ENCODE data around the gene FOXP1.

FOXP1 gene

DNA sequence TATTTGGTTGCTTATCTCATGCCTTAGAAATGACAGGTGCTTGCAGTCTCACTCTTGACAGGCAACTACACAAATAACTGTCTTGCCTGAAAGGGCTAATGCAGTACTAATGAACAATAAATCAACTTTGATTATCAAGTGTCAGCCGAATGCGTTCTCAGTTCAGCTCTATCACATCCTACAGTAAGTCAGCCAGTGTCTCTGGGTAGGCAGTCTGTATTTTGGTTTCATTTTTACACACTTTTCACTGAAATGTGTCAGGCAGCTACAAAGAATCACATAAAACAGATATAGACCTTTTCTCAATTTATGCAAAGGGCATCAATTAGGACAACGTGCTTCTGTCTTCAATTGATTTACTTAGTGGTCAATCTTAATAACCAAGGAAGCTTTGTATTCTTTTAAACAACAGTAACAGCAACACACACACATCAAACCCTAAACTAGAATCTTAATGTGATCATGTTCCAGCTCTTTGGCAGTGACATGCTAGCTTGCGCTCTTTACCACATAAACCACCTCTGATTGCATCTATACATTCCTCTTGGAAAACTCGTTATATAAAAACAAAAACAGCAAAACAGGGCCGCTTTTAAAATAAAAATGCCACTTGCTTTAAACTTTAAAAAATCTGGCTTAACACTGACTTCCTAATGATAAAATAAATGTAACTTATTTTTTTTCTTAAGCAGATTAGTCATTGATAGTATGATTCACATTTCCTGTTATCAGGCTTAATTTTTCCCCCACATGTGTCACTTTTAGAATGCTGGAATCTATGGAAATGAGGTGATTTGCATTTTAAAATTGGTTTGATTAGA is 520.4 kb downstream of the FOXP1 start:
- DNase-seq (ENCODE audit: low read depth, low spot score): no peak

DNA sequence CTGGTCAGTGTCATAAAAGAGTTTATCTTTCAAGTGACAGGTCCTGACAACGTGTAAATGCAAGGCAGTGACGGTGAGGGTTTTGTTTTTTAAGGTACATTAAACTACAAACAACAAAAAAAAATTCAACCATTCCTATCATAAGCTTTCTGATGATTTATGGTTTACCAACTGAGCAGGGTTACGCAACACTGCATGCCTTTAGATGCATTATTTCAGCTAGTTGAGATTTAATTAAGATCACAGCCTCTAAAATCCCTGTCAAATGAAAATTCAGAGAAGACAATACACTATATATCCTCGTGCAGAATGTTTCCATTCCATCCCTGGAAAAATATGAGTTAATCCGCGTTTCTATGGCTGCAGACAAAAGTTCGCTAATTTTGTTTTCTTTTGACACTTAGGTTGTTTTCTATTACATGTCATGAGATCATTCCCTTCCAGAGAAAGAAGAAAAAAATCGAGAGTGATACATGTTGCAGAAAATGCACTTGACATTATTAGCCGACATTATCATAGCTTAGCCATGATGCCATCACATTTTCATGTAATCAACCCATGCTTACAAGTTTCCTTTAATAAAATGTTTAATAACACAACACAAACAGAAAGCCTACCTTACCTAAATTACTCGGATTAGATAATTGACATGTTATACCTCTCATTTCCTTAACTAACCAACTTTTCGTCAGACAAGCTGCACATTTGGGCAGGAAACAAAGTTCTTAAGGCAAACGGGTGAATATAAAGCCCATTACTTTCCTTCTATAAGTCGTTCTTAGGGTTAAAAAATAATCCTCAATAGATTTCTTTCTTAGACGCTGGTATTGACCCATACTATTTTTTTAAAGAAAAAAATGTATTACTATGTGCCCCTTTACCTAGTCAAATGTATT is 521.2 kb downstream of the FOXP1 start:
- DNase-seq (ENCODE audit: low read depth, low spot score): no peak

DNA sequence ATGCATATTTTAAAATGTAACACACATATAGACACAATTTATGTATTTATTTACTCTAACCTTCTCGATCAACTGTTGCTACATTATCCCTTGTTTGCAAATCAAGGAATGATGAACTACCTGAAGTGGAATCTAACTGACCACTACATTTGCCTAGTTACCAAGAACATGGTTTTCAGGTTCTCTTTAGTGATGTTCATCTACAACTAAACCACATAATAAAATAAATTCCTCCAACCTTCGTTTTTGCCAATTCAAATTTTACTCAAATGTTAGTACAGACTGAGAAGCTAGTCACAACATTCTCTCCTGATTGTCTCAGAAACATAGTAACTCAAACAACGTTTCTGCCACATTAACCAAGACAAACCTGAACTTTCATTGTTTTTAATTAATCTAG is 521.9 kb downstream of the FOXP1 start:
- no peak for DNase-seq (ENCODE audit: low read depth, low spot score)

DNA sequence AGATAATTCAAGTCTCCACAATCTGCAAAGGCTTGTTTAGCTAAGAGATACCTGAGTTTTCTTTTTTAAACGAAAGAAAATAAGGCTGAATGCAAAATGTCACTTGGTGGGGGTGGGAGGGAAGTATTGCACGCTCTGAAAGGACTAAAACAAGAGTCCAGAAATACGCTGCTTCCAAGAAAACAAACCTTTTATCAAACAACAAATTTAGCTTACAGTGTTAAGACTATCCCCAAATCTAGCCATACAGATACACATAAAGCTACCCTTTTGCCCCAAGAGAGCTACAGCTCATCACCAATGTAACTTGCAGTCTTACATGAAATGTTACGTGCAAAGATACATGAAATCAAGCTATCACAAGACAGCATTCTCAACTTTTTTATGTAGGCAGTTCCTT is 522.5 kb downstream of the FOXP1 start:
- no peak for DNase-seq (ENCODE audit: low read depth, low spot score)

- no peak for DNase-seq (ENCODE audit: low read depth, low spot score)
Observed at GRCh38 chr3:71060536-71060935, 523.0 kb downstream of the FOXP1 start.

GRCh38 chr3:71057526-71057894 is 526.0 kb downstream of the FOXP1 start:
- DNase-seq (ENCODE audit: low read depth, low spot score): no peak

DNA sequence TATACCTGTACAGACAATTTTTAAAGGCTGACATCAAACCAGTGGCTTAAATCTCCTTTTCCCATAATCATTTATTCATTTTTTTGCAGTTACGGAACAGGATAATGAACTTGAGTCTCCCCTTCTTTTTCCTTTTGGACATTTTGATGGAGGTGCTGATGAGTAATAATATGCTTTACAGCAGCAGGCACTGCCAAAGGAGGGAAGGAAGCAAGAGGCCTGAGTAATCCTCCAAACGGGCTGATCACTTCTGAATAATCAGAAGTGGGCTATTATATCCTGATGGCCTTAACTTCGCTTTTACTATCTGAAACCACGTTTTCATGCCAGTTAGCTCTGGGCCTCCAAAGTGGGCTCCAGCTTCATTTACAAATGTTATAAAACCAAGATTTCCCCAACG is 527.2 kb downstream of the FOXP1 start:
- no peak for DNase-seq (ENCODE audit: low read depth, low spot score)

GRCh38 chr3:71055257-71056001 is 528.1 kb downstream of the FOXP1 start:
- no peak for DNase-seq (ENCODE audit: low read depth, low spot score)

DNA sequence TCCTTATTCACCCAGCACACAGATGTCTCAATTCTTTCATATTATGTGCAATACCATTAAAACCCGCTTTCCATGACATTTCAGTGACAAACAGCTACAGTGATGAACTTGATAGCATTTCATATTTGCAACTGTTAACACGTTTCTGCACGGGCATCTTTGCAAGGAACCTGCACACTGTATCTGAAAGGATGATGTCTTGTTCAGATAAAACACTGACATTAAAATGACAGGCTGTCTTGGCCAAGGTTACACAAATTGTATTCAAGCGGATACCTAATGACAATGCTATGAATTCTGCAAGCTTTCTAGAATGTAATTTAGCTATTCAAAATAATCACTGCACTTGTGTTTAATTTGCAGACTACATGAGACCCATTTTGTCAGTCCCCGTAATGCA is 529.2 kb downstream of the FOXP1 start:
- no peak for DNase-seq (ENCODE audit: low read depth, low spot score)

DNA sequence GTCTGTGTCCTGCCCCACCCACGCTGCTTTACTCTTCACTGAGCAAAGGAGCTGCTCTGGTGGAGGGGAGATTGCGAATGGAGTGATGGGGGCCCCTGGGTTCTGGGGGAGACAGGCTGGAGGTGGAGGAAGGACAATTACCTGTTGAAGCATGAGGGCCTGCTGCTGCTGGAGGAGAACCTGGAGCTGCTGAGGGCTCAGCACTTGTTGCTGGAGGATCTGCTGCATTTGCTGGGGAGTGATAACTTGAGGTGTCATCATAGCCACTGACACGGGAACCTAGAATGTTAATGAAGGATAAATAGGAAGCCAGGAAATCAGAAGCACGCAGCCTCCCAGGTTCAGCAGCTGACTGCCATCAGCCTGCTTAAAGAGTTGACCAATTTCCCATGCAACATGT is 530.0 kb downstream of the FOXP1 start:
- no peak for DNase-seq (ENCODE audit: low read depth, low spot score)

DNA sequence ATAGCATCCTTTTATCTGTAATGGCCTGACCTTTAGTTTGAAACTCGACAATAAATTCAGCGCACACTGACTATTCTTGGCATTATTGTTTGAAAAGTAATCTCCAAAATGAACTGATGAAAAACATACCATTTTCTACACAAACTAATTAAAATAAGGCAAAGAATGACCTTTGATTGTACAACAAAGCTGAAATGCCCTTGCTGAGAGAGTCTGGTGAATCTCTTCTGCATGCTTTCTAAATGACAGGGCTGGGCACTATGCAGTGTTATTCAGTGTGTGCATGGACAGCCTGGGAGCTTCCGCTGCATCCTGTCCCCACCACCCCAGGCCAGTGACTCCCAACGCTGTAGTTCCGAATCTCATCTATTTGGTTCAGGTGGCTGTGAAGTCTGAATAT is 530.8 kb downstream of the FOXP1 start:
- no peak for DNase-seq (ENCODE audit: low read depth, low spot score)

- DNase-seq (ENCODE audit: low read depth, low spot score): no peak
Observed at GRCh38 chr3:71051893-71052687, 531.4 kb downstream of the FOXP1 start.

DNA sequence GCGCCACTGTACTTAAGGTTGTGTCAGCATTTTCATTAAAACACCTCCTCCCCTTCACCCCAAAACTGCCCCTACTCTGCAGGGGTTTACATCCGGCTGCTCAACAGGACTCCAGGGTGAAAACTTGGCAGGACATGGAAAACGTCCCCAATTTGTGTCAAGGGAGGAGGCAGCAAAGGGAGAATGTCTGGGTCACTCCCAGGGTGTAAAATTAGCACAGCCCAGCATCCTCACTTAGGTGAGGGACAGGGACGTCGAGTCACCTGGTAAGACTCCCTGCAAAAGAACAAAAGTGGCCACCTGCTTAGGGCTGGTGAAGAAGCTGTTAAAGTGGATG is 532.3 kb downstream of the FOXP1 start:
- DNase-seq (ENCODE audit: low read depth, low spot score): no peak

DNA sequence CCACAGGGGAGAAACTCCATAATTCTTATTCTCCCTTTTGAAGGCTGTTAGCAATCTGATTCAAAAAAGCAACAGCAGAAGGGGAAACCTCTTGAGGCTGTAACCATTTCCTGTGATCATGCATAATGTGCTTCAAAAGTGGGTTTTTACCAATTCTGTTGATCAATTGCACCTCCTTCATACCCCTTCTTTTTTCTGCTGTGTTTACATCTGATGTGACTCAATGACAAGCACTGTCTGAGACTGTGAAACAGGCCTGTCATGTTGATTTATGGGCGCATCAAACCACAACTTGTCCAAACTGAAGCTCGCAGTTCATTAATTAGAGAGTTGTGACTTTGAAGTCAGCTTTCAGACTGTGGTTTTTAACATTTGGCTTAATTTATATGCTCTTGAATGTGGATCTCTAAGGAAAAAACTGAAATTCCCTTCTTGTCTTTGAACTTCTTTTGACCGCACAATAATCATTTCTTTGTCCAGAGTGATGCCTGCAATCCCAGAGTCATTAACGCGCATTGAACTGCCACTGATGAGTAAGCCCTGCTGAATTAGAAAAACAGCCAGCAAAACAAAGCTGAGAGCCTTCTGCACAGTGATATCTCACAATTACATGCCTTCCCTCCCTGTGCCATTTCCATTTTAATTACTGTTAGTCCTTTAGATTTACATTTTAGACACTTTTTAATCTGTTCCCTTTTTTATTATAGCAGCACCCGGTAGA is 532.8 kb downstream of the FOXP1 start:
- no peak for DNase-seq (ENCODE audit: low read depth, low spot score)

DNA sequence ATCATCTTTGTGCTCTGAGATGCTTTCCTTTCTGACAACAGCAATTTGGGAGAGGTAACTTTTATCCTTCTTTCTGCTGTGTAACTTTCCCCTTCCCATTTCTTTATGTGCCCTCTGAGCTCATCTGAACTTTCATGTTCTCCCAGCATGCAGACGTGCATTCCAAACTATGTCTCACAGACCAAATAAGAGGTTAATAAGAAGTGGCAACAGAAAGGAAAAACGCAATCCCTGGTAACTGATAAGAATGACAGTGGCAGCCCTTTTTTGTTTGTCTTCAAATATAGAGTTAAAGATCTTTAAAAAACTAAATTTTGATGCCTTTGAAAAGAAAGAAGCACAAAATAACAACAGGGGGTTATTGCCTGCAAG is 533.4 kb downstream of the FOXP1 start:
- DNase-seq (ENCODE audit: low read depth, low spot score): no peak

DNA sequence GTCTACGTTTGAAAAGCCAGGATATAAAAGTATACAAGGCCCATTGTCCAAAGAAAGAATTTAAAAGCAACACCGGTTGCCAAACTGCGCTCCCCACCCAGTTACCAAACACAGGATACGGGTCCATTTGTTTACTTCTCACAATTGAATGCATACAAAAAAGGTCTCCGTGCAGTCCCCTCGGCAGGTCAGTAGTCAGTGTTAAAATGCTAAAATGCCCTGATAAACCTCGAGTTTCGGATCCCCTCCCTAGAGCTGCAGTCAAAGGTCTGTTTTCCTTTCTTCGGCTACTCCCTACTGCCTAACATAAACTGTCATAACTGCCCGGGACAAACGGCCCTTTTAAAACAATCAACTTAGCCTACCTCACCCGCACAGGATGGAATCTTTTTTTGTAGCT is 534.6 kb downstream of the FOXP1 start:
- no peak for DNase-seq (ENCODE audit: low read depth, low spot score)

DNA sequence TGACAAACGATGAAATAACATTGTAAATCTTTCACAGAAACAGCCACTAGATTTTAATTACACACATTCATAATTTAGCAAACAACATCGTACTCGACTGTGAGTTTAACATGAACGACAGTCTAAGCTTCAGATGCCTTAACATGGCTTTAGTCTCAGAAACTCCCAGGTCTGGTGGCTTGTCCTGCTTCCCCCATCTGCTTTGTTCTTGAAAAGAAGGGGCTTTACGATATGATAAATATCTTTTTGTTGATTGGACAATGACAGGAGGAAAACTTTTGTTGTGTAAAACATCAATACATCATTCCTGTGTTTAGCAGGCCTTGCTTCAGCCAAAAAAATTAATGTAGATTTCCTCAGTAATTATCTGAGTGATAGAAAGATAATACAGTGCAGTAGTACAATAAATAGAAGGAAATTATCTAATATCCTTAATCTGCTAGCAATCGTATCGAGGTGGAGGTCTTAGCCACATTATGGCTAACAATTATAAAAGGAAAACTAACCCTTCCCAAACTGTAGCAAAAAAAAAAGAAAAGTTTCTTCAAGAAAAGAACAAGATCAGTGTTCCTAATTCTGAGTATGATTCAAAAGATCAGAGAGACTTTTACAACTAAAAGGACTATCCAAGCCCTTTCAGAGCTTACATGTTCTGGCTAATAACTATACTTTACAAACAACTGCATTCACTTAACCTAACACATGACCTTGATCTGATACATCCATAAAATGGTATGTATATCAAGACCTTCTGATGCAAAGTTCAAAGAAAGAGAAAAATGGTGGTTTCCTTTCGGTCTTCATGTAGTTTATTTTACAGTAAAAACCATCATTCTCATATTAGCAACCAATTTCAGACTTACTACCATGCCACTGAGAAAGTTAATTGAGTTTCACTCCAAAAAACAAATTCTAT is 535.7 kb downstream of the FOXP1 start:
- no peak for DNase-seq (ENCODE audit: low read depth, low spot score)

GRCh38 chr3:71046791-71047190 is 536.7 kb downstream of the FOXP1 start:
- DNase-seq (ENCODE audit: low read depth, low spot score): no peak

DNA sequence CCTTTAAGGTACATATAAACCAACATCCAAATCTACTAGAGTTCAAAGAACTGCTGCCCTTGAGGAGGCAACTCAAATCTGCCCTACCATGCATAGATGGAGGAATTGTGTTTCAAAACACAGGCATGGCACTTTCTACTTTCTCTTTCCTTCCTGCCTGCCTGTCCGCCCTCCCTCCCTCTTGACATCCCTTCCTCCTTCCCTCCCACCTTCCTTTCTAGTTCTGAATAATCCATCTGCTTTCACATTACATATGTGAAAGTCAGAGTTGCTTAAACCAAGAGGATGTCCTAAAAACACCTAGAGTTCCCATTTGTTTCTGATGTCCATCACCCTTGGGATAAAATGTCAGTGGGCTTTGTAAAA is 537.6 kb downstream of the FOXP1 start:
- DNase-seq (ENCODE audit: low read depth, low spot score): no peak
